ENCODE results near the gene DMAC1.
A peak's percentile ranks its signal among the peaks of the same experiment; 100 is the strongest.

DMAC1 gene, protein sequence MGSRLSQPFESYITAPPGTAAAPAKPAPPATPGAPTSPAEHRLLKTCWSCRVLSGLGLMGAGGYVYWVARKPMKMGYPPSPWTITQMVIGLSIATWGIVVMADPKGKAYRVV

DNA sequence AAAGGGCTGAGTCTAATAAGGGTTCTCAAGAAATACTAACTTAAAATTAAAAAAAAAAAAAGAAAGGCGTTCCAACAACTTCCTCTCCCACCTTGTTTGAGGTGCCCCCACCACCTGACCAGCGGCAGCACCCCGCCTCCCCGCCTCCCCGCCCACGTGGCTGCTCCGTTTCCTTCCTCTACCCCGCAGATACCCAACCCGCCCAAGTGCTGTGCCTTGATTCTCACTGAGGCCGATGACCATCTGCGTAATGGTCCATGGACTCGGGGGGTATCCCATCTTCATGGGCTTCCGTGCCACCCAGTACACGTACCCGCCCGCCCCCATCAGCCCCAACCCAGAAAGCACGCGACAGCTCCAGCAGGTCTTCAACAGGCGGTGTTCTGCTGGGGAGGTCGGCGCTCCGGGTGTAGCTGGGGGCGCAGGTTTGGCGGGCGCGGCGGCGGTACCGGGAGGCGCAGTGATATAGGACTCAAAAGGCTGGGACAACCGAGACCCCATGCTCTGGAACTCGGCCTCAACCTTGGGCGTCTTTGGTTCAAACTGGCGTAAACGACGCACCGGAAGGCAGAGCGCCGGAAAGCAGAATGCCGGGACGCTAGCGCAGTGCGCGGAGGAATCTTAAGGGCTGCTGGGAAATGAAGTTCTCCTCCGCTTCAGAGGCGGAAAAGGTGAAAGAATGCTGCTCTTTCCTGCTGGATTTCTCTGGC, at the start of gene DMAC1:
TSS of gene DMAC1 (minus strand) at position 545 of the 710 bp plus-strand sequence. CDS start at position 501, 44 bp downstream.
- peak; percentile 38 for DNase-seq

DNA sequence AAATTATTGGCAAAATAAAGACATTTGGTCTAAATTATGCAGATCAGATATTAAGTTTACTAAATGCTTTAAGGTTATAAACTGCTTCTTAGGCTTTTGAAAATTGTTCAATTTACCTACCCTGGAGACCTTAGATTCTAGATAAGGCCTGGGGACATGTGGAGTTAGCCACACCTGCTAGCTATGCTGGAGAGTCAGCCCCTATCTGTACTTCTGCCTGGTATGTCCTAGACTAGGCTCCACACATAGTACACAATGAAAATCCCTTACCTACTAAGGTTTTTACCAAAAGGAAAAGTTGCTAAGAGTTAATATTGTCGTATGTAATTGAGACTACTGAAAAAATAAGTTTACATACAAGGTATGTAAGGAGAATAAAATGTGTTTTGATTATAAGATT, 49.8 kb upstream of the DMAC1 start:
- no peak for DNase-seq

DNA sequence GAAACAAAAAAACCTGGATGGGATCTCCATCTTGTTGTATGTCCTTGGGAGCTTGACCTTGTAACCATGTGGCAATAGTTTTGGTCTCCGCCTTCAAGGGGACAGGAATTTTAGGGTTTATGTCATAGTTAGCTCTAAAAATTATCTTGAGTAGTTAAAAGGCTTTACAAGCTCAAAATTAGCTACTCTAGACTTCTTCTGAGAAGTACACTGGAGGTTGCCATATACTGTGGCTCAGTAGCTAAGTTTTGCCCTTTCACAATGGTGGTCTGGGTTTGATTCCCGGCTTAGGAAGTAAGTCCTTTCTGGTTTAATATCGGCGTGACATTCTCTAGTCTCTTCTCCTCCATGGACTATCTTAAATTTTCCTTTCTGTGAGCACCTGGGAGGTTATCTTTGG, 48.9 kb upstream of the DMAC1 start:
- no peak for DNase-seq

DNA sequence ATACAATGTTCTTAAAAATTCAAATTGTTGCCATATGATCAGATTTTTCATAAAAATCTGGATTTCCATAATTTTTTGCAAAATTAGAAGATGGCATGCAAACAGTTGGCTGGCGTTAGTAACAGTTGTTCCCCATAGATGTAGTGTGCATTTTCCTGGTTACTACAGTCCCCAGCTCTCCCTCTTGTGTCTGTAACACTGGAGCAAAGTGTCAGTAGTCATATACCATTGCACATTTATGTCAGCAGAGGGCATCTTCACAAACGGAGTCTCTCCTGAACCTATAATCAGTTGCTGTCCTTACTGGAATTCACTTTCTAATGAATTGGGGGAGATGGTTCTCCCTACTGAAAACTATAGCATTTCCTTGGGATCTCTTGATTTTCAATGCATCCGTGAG, 44.7 kb upstream of the DMAC1 start:
- DNase-seq: no peak

DNA sequence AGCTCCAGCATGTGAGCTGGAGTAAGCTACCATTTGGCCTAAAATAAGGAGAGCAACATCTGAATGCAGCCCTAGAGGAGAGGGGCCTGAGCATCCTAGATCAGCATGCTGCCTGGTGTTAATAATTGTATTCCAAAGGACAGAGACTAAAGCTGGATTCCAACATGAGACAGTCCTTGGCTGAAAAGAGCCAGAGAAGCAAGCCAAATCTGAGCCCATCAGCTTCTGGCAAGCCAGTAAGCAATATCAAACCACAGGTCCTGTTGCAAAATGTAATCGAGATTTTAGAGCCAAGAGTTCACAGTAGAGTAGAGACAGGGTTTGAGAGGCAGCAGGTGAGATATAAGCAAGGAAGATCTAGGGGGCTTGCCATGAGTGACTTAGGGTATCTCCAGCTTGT, 42.3 kb upstream of the DMAC1 start:
- DNase-seq: no peak

DNA sequence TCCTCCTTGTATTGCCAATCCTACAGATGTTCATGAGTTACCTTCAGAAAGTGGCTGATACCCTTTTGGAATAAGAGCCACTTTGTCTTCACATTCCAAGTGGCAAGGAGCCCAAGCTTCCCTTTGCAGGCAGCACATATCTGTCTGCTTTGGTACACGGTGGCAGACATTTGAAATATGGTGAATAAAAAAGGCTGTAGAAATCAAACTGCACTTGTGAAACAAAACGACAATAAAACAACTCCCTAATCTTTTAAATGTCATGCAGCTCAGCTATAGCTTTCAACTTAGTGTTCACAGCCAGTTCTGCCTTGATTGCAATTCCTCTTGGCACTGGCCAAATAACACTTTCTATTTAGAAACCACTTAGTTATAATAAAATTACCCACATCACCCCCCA, 35.0 kb upstream of the DMAC1 start:
- DNase-seq: no peak

DNA sequence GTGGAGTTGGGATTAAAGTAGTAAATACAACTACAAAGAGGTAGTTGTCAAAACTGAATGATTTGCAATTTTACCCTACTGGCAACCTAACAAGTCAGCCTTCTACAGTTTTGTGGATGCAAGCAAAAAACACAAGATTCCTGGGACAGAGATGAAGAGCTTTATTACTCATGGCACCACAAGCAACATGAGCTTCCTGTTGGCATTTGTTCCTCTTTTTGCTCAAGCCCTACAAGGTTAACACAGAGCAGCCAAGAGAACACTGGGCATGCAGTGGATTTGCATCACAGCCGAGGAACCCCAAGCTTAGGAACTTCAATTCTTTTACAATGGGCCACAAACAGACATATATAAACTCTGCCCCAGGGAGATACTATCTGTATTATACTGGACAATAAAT, 28.8 kb upstream of the DMAC1 start:
- DNase-seq: no peak

DNA sequence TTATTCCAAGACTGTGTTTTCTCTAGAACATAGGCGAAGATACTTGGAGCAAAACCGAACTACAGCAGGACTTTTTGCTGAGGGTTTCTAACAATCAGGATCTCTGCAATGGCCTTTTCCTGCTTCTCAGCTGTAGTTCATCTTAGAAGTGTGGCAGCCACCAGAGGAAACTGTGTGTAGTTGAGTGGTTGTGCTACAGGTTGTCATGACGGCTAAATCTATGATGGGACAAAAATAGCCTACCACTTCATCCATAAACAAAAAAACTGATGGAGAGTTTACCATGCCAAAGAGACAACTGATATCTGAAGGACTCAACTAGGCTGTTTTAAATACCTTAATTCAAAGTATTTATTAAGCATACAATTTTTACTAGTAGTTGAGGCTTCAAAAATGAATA, 28.2 kb upstream of the DMAC1 start:
- no peak for DNase-seq

DNA sequence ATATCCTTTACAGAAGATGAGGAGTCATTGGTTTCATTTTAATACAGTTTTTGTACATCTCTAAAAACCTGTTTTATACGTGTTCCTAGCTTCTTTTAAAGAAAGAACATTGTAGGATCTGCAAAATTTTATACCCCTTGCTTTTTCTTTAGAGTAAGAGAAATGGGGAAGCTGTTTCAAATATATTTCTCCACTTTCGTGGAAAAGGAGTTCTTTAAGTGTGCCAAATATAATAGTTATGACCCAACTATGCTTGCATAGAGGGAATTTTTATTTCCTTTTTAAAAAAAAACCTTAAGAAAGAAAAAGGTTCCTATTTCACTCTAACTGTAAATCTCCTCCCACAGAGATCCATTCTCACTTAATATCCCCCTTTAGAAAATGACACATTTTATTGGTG, 27.5 kb upstream of the DMAC1 start:
- DNase-seq: no peak

DNA sequence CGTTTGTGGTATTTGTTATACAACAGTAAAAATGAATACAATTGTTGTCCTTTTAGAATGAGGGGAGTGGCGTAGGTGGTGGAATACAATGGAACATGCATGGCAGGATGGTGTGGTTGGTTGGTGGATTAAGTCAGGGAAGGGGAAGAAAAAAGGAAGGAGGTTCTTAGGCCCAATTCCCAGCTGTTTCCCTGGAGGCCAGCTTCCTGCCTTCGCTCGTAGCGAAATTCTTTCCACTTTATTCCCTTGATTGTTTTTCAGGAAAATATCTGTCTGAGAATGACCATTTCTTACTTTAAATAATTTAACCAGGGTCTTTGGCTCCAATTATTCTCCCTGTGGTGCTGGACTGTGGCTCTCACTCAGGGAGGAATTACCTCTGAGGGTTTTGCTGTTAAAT, 24.1 kb upstream of the DMAC1 start:
- DNase-seq: no peak

DNA sequence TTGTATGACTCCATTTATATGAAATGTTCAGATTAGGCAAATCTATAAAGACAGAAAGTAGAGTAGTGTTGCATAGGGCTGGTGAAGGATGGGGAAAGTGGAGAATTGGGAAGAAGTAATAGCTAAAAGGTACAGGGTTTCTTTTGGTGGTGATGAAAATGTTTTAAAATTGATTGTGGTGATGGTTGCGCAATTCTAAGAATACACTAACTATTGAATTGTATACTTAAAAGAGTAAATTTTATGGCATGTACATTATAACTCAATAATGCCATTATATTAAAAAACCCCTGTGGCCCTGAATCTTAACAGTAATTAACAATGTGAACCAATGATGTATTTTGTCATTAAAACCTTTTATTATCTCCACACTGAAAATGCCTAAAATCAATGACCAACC, 20.4 kb upstream of the DMAC1 start:
- no peak for DNase-seq

DNA sequence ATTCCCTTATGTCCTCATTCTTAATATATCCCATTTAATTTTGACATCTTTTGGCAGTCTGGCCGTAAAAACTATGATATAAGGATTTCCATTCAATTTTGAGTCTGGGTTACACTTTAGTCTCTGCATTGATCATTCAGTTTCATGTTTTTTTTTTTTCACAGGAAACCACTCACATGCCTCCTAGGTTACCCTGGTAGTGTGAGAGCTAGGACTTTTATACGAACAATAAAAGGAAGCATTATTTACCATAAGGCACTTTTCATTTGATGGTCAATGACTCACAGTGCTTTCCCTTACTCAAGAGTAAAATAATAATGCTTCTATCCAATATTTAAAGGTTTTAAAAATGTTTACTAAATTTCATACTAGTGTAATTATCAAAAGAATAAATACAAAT, 16.4 kb upstream of the DMAC1 start:
- no peak for DNase-seq

DNA sequence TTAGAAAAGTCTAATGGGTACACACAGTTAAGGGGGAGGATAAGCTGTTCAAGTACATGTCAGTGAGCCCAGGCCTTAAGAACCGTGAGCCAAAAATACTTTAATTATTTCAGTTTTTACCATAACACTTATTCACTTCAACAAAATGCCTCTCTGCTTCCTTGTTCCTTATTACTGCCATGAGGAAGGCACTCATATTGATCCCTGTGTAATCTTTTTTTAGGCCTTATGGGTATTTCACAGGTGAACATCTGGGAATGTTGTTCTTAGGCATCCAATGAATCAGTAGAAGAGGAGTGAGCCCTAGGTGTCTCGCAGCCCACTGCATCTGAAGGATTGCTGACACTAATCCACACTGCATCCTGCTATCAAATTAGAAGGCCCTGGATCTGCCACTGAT, 13.5 kb upstream of the DMAC1 start:
- DNase-seq: no peak

DNA sequence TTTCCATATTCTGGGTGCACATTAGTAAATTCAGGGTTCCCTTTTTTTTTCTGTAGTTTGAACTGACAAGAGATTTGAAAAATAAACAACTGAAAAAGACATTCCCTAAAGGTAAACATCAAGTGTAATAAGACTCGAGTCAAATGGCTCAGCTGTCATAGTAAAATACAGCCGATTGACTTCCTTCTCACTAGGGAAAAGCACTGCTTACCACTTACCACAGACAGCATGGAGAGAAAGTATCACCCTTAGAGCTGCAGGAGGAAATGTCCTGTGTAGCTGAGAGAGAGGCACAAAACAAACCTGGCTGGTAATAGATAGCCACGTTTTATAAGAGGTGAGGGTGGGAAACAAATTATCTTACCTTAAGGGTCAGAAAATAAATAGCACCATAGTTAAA, 12.1 kb upstream of the DMAC1 start:
- no peak for DNase-seq

DNA sequence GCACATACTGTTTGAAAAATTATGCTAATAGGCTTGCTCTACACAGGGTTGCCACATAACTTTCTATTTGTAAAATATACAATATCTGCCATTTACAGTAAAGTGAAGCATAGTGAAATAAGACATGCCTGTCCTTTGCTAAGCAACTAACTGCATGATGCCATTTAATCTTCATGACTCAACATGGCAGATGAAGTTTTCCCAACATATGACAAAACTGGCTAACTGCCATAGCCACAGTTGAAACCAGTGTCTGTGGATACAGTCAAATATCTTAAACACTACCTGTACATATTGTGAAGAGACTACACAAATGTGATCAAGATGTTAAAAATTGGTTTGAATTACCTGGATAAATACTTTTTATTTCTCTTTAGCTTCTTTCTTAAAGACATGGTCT, 3.1 kb upstream of the DMAC1 start:
- DNase-seq: no peak

DNA sequence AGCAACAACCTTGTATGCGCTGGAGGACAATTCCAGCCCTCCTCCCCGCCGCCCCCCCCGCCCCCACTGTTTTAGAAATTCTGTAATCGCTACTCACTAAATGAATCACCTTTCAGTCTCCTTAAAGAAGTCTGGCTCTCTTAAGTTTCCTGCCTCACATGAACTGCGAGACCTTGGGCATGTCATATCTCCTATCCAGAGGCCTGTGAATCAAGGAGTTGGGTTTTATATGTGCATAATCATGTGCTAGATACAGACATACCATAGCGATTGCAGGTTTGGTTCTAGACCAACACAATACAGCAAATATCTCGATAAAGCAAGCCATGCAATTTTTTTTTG, 337 bp upstream of the DMAC1 start:
- DNase-seq: no peak

DNA sequence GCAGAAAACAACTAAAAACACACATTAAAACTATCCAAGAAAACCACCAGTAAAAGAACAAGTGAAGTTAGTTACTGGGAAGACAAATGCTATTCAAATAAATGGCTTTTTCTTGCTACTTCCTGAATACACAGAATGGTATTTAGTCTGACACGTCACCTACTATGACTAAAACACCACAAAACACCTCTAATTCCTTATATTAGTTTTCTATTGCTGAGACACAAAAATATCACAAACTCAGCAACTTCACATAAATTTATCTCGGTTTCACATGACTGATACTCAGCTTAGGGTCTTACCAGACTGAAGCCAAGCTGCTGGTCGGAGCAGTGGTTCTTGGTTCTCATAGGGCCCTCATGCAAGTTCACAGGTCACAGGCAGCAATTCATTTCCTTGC, 5.4 kb downstream of the DMAC1 start:
- DNase-seq: no peak

DNA sequence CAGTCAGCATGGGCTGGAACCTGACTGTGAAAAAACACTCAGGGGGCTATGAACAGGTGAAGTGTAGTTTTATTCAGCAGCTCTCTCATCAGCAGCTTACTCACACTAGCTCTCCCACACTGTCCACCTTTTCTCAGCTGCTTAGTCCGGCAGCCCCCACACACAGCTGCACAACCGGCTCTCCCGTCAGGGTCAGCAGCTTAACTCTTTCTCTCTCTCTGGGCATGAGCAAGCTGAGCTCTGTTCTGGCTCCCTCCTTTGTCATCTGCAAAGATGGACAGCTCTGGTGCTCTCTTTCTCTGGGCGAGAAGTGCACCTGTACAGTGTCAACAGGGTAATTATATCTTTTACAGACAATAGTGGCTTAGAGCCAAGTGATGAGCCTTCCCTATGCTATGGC, 8.2 kb downstream of the DMAC1 start:
- no peak for DNase-seq

DNA sequence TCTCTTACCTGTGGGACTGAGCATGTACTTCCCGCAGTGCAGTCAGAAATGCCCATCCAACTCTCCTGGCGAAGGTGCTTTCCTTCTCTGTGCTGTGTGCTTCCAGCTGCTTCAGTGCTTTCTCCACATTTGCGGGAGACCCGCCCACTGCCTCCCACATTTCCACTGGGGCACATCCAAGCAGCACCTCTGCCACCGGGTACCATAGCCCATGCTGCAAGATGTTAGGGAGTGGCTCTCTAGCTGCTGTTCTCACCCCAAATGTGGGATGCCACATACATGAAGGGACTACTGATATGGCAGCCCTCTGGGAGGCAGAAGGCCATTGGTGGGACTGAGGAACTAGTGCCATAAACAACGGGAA, 8.8 kb downstream of the DMAC1 start:
- DNase-seq: no peak

DNA sequence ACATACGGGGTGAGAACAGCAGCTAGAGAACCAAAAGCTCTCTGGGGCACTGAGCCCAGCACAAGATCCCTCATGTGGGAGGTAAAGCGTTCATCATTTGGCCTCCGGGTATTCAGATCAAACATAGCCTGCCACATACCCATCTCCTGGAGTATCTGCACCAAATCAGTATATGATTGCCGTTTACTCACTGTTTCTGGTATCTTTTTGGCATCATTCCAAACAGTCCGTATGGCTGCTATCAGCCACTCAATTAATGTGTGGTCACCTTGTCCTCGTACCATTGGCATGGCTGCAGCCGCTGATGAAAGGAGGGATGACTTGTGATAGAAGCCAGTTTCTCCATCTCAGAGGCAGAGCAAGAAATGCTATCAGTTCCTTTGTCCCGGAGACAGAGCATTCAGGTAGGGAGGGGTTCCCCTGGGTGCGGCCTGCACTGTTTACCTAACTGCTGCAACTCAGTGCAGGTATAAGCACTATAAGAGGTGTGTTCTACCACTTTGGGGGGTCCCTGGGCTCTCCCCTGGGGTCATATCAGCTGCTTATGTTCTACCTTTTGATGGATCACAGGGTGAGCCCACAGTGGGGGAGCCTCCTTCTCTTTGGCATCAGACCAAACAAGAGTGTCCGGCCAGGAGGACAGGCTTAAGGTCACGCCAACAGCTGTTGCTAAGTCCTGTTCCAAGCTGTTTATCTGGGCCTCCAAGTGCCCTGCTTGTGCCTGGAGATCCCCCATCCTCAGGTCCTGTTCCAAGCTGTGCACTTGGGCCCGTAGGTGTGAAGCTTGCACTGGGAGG, 9.4 kb downstream of the DMAC1 start:
- DNase-seq: no peak

DNA sequence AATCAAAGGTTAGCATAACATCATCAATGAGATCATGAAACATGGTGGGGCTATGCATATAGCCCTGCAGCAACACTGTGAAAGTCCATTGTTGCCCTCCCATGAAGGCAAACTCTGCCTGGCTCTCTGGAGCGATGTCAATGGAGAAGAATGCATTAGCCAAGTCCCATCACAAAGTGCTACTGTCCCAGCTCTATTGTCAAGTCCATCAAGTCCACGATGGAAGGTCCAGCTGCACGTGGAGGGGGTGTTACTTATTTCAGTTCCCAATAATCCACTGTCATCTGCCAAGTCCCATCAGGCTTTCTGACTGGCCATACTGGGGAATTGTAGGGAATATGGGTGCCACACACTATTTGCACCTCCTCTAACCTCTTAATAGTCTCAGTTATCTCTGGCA, 10.8 kb downstream of the DMAC1 start:
- no peak for DNase-seq

DNA sequence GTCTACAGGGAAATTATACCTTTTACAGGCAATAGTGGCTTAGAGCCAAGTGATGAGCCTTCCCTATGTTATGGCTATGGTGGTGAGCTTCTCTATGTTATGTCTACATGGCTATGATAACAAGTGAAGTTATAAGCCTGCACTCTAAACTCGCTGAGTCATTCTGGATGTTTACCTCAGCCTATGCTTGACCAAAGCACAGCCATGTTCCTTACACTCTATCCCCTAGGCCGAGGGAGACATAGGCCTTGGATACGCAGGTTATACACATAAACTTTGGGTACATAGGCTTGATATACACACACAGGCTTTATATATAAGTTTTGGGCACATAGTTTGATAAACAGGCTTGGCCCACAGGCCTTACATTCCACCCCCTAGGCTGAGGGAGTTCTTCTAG, 13.8 kb downstream of the DMAC1 start:
- no peak for DNase-seq

DNA sequence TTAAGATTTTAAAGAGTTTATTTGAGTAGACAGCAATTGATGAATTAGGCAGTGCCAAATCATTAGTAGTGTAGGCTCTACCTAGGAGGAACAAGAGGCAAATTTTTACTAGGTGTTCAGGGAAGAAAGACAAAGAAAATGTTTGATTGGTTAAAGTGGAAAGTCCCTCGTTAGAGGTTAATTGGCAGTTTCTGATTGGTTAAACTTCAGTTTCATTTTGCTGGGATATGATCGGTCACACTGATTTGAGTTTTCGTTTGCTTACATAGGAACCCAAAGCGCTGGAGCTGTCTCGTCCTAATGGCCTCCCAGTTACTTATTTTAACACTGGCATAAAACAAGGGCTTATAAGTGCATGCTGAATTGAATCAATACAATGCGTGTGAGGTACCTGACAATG, 15.1 kb downstream of the DMAC1 start:
- DNase-seq: no peak

DNA sequence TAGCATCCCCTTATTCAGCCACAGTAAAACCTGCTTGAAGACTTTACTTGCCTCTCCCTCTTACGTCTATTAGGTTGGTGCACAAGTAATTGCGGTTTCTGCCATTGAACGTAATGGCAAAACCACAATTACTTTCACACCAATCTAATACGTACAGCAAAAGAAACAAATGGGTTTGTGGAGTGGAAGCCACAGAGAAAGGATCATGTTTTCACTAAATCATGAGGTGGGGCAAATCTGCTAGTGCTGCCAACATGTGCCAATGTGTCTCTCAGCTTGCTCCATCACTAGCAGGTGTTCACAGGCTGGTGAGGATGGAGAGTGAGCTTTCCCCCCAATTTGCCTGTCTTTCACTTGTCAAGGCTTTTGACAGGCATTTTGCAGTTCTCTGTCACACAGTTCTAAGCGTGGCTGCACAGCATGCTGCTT, 15.9 kb downstream of the DMAC1 start:
- no peak for DNase-seq
